Gastroesophageal sphincter (tissue), 3 donors: ENCODE measurements around the gene RBM18.

Source experiments
- EP300 ChIP-seq: sonication (generic); formaldehyde crosslinking; IDR thresholded peaks from one replicate; pipeline ENCODE4 v1.6.1; 2017; ENCODE audit warnings: antibody characterized with exemption, mild to moderate bottlenecking
- POLR2A ChIP-seq, 2 donors: fragments of 450-650 bp; IDR thresholded peaks; one replicate each; pipeline ENCODE4 v1.6.1; 2017; ENCODE audit warnings: antibody characterized with exemption in 2 of 2, mild to moderate bottlenecking in 2 of 2, moderate library complexity in 1 of 2
- POLR2AphosphoS5 ChIP-seq: sonication (generic); formaldehyde crosslinking; IDR thresholded peaks from one replicate; pipeline ENCODE4 v1.6.1; 2017; ENCODE audit warnings: antibody characterized with exemption
- TF ChIP-seq, protein P1 (sequence below), 4 experiments: fragments of 200-600 bp in 2 of 4; fragments of 450-650 bp in 2 of 4; sonication (generic) in 1 of 4; IDR thresholded peaks; one replicate each; pipeline ENCODE4 v1.5.1; 2017 to 2019; ENCODE audit warnings: antibody characterized with exemption in 4 of 4, mild to moderate bottlenecking in 2 of 4, moderate library complexity in 2 of 4

DNA sequence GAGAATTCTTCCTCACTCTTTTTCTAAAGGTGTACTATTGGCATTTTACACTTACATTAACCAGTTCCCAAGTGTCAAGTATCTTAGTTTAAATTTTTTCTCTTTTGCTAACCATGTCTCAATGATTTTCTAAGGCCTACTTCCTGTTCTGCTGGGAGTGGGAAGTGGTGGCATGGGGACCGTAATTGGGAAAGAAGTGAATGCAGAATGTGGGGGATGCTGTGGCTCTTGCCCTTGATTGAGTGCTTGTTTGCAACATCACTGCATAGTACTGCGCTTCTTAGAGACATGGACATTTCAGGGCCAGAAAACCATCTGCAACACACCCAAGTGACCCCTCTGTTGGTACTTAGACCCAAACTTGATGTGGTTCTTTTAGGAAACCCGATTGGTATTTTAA is 32.9 kb upstream of the RBM18 start:
- TF ChIP-seq, protein P1, sequence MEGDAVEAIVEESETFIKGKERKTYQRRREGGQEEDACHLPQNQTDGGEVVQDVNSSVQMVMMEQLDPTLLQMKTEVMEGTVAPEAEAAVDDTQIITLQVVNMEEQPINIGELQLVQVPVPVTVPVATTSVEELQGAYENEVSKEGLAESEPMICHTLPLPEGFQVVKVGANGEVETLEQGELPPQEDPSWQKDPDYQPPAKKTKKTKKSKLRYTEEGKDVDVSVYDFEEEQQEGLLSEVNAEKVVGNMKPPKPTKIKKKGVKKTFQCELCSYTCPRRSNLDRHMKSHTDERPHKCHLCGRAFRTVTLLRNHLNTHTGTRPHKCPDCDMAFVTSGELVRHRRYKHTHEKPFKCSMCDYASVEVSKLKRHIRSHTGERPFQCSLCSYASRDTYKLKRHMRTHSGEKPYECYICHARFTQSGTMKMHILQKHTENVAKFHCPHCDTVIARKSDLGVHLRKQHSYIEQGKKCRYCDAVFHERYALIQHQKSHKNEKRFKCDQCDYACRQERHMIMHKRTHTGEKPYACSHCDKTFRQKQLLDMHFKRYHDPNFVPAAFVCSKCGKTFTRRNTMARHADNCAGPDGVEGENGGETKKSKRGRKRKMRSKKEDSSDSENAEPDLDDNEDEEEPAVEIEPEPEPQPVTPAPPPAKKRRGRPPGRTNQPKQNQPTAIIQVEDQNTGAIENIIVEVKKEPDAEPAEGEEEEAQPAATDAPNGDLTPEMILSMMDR (IDR thresholded peaks at IDR 0.05): no peak
- TF ChIP-seq POLR2AphosphoS5 (no peak), POLR2A (IDR thresholded peaks at IDR 0.05) (no peak), EP300 (no peak)
